Measurements from ENCODE around the gene SPATA31C2.
"Not testable (repeated sequence)": the region's sequence is repeated elsewhere in the genome, so short reads cannot be mapped to it uniquely, and the experiment has no call there.

Gene SPATA31C2

DNA sequence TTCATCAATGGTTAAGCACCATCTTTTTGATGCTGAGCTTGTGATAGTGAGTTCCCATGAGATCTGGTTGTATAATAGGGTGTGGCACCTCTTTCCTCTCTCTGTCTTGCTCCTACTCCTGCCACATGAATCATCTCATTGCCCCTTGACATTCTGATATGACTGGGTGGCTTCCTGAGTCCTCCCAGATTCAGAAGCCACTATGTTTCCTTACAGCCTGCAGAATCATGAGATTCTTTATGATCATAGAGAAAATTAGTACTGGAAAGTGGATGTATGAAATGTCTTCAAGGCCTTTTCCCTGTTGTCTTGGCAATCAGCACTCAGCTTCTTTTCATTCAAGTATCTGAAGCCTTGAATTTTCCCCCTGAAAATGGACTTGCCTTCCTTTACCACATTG, 14.9 kb downstream of the SPATA31C2 start:
- DNase-seq (ENCODE audit: low read depth) = not testable (repeated sequence)

GRCh38 chr9:88118121-88118520, 20.2 kb downstream of the SPATA31C2 start:
- DNase-seq (ENCODE audit: low read depth) = not testable (repeated sequence)

- not testable (repeated sequence) for DNase-seq (ENCODE audit: low read depth)
Observed at GRCh38 chr9:88114968-88115612, 23.2 kb downstream of the SPATA31C2 start.

DNA sequence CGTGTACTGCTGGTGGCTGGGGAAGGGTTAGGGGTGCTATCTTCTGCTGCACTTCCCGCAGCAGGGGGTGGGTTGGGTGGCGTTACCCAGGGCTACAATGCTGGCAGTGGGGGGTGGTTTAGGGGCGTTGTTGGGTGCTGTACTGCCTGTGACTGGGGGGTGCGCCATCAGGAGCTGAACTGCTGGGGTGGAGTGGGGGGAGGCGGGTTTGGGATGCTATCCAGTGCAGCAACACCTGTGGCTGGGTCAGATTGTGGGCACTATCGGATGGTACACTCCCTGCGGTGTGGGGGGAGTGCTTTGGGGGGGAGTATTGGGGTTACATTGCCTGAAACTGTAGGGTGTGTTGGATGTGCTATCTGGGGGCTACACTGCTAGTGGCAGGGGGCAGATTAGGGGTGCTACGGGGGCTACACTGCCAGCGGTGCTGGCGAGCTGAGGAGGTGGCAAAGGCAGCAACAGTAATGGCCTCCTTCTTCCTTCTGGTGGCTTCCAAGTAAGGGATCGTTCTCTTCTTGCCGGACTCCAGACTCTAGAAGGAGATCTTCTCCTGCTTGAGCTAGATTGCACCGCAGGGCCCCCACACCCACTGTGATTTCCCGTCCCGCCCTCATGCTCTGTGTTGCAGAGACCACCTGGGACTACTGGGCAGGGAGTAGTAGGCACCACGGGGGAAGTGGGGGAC, 23.9 kb downstream of the SPATA31C2 start:
- DNase-seq (ENCODE audit: low read depth) = not testable (repeated sequence)

GRCh38 chr9:88113156-88114130, 24.8 kb downstream of the SPATA31C2 start:
- DNase-seq (ENCODE audit: low read depth) = peak; percentile 20

- no peak for DNase-seq (ENCODE audit: low read depth)
Observed at GRCh38 chr9:88110026-88110425, 28.2 kb downstream of the SPATA31C2 start.

GRCh38 chr9:88108779-88109178, 29.5 kb downstream of the SPATA31C2 start:
- no peak for DNase-seq (ENCODE audit: low read depth)

DNA sequence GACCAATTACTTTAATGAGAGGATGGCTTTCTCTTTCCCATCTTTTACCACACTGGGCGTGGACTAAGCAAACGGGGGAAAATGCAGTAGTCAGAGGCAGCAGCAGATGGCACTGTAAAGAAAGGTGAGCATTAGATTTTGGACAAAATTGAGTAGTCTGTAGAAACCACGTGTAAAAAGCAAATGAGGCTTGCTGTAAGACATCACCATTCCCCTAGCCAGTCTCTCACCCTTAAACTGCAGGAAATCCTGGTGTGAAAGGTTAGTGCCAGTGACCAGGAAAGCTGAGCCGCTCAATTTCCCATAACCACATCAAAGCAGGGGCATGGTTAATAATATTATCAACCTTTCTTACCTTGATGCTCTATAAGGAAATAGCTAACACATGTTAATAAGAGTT, 31.8 kb downstream of the SPATA31C2 start:
- DNase-seq (ENCODE audit: low read depth) = peak; percentile 45

GRCh38 chr9:88092797-88093331, 45.4 kb downstream of the SPATA31C2 start:
- DNase-seq (ENCODE audit: low read depth) = peak; percentile 85

- DNase-seq (ENCODE audit: low read depth) = peak; percentile 96
Observed at GRCh38 chr9:88090151-88090581, 48.1 kb downstream of the SPATA31C2 start.

DNA sequence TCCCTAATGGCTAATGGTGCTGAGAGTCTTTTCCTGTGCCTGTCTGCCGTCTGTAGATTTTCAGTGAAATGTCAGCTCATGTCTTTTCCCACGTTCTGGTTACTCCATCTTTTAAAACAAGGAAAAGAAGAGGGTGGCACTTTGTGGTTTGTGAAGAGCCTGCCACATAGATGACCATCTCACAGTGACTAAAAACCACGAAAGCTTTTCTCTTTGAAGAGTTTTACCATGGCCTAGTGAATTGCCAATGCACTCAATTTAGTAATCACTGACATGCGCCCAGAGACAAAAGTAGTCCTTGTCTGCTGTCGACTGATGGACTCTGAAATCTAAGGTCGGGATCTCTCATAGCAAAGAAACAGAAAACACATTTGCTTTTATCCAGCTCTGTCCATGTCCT, 50.4 kb downstream of the SPATA31C2 start:
- no peak for DNase-seq (ENCODE audit: low read depth)

- DNase-seq (ENCODE audit: low read depth) = no peak
Observed at GRCh38 chr9:88085476-88085875, 52.8 kb downstream of the SPATA31C2 start.

DNA sequence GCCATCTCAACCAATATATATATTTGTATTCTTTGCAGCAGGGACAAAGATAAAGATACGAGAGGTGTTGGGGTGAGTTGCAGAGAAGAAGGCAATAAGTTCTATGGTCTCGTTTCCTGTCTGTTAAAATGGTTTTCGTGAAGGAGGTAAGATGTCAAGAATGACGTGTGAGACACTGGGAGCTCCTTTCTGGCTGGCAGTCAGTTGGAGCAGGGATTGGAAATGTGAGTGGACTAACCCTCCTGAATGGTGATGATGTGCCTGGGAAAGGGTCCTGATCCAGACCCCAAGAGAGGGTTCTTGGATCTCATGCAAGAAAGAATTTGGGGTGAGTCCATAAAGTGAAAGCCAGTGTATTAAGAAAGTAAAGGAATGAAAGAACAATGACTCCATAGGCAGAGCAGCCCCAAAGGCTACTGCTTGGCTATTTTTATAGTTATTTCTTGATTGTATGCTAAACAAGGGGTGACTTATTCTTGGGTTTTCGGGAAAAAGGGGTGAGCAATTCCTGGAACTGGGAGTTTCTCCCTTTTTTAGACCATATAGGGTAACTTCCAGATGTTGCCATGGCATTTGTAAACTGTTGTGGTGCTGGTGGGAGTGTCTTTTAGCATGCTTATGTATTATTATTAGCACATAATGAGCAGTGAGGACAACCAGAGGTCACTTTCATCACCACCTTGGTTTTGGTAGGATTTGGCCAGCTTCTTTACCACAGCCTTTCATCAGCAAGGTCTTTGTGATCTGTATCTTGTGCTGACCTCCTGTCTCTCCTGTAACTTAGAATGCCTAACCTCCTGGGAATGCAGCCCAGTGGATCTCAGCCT, 53.7 kb downstream of the SPATA31C2 start:
- peak; percentile 84 for DNase-seq (ENCODE audit: low read depth)
